Measurements from ENCODE around the gene SDHB.

The SDHB gene

GRCh38 chr1:17027403-17027802 lies 26.4 kb downstream of the SDHB start:
- no peak for TF ChIP-seq CTCF (conservative IDR thresholded peaks at IDR 0.05; ENCODE audit: low read depth, low read length)
- no peak overlapping the region for H3K4me3 ChIP-seq (ENCODE audit: low read depth, low read length)
- no peak for DNase-seq (ENCODE audit: low read depth)

GRCh38 chr1:17024721-17025120 lies 29.1 kb downstream of the SDHB start:
- no peak for DNase-seq (ENCODE audit: low read depth)
- H3K4me3 ChIP-seq (ENCODE audit: low read depth, low read length) = no peak overlapping the region
- no peak for TF ChIP-seq CTCF (conservative IDR thresholded peaks at IDR 0.05; ENCODE audit: low read depth, low read length)

GRCh38 chr1:17023573-17023972 lies 30.3 kb downstream of the SDHB start:
- no peak for DNase-seq (ENCODE audit: low read depth)
- TF ChIP-seq CTCF (conservative IDR thresholded peaks at IDR 0.05; ENCODE audit: low read depth, low read length) = peak; percentile 33
- no peak overlapping the region for H3K4me3 ChIP-seq (ENCODE audit: low read depth, low read length)

GRCh38 chr1:17023102-17023501 lies 30.7 kb downstream of the SDHB start:
- no peak for TF ChIP-seq CTCF (conservative IDR thresholded peaks at IDR 0.05; ENCODE audit: low read depth, low read length)
- no peak for DNase-seq (ENCODE audit: low read depth)
- no peak overlapping the region for H3K4me3 ChIP-seq (ENCODE audit: low read depth, low read length)

GRCh38 chr1:17021896-17022295 lies 31.9 kb downstream of the SDHB start:
- H3K4me3 ChIP-seq (ENCODE audit: low read depth, low read length) = no peak overlapping the region
- no peak for TF ChIP-seq CTCF (conservative IDR thresholded peaks at IDR 0.05; ENCODE audit: low read depth, low read length)
- DNase-seq (ENCODE audit: low read depth) = no peak

- no peak for TF ChIP-seq CTCF (conservative IDR thresholded peaks at IDR 0.05; ENCODE audit: low read depth, low read length)
- DNase-seq (ENCODE audit: low read depth) = no peak
- H3K4me3 ChIP-seq (ENCODE audit: low read depth, low read length) = no peak overlapping the region
These were observed 33.3 kb downstream of the SDHB start for GRCh38 chr1:17020502-17020901.

GRCh38 chr1:17018849-17019248 lies 35.0 kb downstream of the SDHB start:
- TF ChIP-seq CTCF (conservative IDR thresholded peaks at IDR 0.05; ENCODE audit: low read depth, low read length) = no peak
- DNase-seq (ENCODE audit: low read depth) = no peak
- H3K4me3 ChIP-seq (ENCODE audit: low read depth, low read length) = no peak overlapping the region

Data from choroid plexus epithelial cell (primary cell).